Islet of Langerhans (tissue), 1 donor: Measurements from ENCODE around the gene RHBDF1.
"Not testable (repeated sequence)": the region's sequence is repeated elsewhere in the genome, so short reads cannot be mapped to it uniquely, and the experiment has no call there.

Source experiments
- FAIRE-seq: peaks from one replicate; lab custom pipeline; 2011; peaks lifted over from hg19 to GRCh38; lab: Jason Lieb, UNC

RHBDF1 gene

GRCh38 chr16:35678-36305 lies 36.6 kb downstream of the RHBDF1 start:
- no peak for FAIRE-seq

GRCh38 chr16:35011-35677 lies 37.3 kb downstream of the RHBDF1 start:
- FAIRE-seq, result no peak

GRCh38 chr16:34648-34987 lies 37.8 kb downstream of the RHBDF1 start:
- FAIRE-seq, result no peak

- FAIRE-seq, result no peak
Observed at GRCh38 chr16:33877-34647, 38.4 kb downstream of the RHBDF1 start.

GRCh38 chr16:33154-33876 lies 39.1 kb downstream of the RHBDF1 start:
- not testable (repeated sequence) for FAIRE-seq

GRCh38 chr16:30627-31026 lies 41.8 kb downstream of the RHBDF1 start:
- not testable (repeated sequence) for FAIRE-seq

GRCh38 chr16:25926-26348 lies 46.5 kb downstream of the RHBDF1 start:
- not testable (repeated sequence) for FAIRE-seq

- not testable (repeated sequence) for FAIRE-seq
Observed at GRCh38 chr16:24151-24550, 48.3 kb downstream of the RHBDF1 start.

GRCh38 chr16:20886-21285 lies 51.5 kb downstream of the RHBDF1 start:
- FAIRE-seq, result not testable (repeated sequence)

- FAIRE-seq, result not testable (repeated sequence)
Observed at GRCh38 chr16:17062-17765, 55.2 kb downstream of the RHBDF1 start.

- FAIRE-seq, result not testable (repeated sequence)
Observed at GRCh38 chr16:10772-11171, 61.7 kb downstream of the RHBDF1 start.

GRCh38 chr16:9903-10665 lies 62.3 kb downstream of the RHBDF1 start:
- no peak for FAIRE-seq
